Activated CD4-positive, alpha-beta T cell treated with anti-CD3 and anti-CD28 coated beads for 48 hours (primary cell): ENCODE measurements around the gene KDM4B.
"Not testable (repeated sequence)": the region's sequence is repeated elsewhere in the genome, so short reads cannot be mapped to it uniquely, and the experiment has no call there.

Experiments
- DNase-seq: peaks from one replicate; pipeline ENCODE4 v3.0.0-alpha.2; 2020

The KDM4B gene

DNA sequence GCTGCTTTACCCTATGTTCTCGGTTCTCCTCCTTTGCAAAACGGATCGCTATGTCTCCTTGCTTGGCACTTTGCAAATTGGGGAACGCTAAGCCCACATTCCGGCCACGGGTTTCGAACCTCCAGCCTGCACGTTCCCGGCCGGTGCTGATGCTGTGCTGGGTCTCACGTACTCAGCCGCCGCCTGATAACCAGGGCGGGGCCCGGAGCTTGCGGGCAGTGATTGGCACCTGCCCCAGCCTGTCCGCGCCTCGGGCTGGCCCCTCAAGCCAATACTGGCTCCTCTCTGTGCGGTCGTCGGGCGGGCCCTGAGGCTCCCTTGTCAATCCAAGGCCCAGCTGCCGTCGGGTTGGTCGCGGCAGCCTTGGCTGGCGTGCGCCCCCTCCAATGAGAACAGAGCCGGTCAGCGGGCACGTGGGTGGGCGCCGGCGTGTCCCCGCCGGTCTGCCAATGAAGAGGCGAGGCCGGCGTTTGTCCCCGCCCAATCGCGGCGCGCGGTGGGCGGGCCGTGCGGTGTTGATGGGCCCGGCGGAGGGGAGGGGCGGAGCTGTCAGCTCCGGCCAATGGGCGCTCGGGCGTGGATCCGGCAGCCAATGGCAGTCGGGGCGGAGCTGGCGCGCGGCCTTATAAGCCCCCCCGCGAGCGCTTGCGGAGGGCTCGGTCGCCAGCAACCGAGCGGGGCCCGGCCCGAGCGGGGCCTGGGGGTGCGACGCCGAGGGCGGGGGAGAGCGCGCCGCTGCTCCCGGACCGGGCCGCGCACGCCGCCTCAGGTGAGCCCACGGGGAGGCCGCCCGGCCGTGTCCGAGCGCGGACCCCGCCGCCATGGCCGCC, at the start of gene KDM4B:
Gene KDM4B, plus strand, starts transcription at position 652 of the 830 bp plus-strand sequence. CDS start 63,778 bp downstream, outside the sequence.
- peak; percentile 99 for DNase-seq

DNA sequence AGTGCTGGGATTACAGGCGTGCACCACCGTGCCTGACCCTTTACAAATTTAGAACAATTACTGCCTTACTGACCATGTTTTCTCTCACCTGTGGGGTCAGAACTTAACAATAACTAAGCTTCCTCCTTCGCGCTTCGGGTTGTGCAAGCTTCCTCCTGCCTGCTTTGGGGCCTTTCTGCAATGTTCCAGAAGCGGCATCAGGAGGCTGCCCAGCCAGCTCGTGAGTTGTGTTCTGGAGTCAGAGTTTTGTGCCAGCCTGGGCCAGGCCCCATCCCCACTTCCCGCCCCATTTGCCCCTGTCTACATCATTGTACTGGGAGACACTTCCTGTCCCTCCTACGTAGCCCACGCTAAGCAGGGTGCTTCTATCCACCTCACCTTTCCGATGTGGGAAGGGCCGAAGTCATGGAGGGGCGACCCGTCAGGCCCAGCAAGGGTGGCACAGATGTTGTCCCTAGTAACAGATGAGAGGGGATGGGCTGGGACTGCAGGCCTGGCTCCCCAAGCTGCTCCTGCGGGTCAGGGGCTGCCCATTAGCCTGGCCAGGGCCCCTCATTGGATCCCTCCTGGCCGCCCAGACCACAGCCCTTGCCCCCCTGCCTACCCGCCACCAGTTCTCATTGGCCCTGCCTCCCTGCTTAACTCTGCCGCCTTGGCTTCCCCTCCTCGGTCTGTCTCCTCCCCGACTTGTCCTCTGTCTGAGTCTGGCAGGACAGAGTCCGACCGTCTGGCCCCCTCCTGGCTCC, 46.2 kb upstream of the KDM4B start:
- DNase-seq: no peak

DNA sequence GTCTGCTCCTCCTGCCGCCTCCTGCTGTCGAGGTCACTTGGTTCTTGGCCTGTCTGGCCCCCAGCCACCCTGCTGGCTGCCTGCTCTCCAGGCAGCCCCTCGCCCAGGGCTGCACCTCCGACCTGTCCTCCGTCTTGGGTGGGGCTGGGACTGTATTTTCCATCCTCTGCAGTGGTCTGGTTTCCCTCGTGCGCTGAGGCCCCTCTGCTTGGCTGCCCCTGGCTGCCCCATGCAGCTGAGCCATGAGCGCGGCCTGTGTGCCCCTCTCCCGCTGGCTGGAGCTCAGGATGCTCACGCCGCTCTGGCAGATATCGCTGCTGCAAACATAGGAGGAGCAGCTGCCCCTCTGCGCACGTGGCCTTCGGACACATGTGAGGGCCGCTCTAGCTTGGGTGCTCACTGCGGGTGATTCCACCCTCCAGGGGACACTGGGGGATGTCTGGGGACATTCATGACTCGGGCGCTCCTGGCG, 45.6 kb upstream of the KDM4B start:
- DNase-seq: no peak

DNA sequence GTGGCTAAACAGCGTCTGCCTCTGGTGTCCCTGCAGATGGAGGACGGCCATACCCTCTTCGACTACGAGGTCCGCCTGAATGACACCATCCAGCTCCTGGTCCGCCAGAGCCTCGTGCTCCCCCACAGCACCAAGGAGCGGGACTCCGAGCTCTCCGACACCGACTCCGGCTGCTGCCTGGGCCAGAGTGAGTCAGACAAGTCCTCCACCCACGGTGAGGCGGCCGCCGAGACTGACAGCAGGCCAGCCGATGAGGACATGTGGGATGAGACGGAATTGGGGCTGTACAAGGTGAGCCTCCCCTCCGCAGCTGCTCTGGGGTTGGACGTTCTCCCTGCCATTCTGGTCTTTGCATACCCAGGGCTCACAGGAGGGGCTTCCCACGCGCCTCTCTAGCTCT, 39.7 kb upstream of the KDM4B start:
- DNase-seq: no peak

GRCh38 chr19:4930664-4931063, 38.2 kb upstream of the KDM4B start:
- no peak for DNase-seq

GRCh38 chr19:4932711-4933110, 36.2 kb upstream of the KDM4B start:
- DNase-seq: no peak

- DNase-seq: no peak
Observed at GRCh38 chr19:4933528-4933927, 35.4 kb upstream of the KDM4B start.

DNA sequence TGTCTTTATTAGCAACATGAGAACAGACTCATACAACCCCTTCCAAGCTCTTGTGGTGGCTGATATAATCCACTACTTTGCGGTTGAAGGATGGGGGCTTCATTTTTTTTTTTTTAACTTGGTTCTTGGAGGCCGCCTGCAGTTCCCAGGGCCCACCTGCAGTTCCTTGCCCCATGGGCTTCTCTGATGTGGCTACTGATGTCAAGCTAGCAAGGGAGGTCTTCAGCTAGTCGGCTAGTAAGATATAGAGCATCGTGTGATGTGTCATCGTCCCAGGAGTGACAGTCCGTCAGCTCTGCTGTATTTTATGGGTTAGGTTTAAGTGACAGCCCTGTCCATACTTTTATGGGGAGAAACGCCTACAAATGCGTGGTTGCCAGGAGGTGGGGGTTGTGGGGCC, 33.5 kb upstream of the KDM4B start:
- no peak for DNase-seq

- no peak for DNase-seq
Observed at GRCh38 chr19:4937060-4937459, 31.9 kb upstream of the KDM4B start.

DNA sequence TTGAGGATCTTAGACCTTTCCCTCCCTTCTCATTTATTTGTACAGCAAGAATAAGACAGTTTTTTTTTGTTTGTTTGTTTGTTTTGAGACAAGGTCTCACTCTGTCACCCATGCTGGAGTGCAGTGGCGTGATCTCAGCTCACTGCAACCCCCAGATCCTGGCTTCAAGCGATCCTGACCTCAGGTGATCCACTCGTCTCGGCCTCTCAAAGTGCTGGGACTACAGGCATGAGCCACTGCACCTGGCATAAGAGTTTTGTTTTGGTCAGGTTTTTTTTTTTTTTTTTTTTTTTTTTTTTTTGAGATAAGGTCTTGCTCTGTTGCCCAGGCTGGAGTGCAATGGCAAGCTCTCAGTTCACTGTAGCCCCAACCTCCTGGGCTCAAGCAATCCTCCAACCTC, 30.5 kb upstream of the KDM4B start:
- DNase-seq: not testable (repeated sequence)

DNA sequence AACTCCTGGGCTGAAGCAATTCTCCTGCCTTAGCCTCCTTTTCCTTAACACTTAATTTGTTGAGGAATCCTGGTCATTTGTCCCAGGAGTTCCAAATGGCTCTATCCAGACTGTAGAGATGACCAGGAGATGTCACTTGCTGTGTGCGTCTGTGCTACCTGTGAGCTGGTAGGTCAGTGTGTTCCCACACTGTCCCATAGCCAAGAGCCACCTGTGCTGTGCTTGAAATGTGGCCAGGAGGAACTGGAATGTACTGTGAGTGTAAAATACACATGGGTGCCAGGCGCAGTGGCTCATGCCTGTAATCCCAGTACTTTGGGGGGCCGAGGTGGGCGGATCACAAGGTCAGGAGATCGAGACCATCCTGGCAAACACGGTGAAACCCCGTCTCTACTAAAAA, 29.4 kb upstream of the KDM4B start:
- DNase-seq: no peak

DNA sequence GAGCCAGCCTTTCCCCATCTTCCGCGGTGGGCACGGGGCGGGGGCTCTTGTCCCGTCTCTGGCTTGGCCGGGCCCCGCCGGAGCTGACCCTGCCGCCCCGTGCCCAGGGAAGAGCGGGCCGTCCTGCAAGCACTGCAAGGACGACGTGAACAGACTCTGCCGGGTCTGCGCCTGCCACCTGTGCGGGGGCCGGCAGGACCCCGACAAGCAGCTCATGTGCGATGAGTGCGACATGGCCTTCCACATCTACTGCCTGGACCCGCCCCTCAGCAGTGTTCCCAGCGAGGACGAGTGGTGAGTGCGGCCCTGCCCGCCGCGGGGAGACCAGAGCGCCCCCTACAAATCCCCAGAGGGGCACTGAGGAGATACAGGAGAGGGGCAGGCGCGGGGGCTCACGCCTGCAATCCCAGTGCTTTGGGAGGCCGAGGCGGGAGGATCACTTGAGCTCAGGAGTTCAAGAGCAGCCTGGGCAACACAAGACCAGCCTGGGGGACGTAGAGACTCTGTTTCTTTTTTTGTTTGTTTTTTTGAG, 27.2 kb upstream of the KDM4B start:
- not testable (repeated sequence) for DNase-seq

- DNase-seq: not testable (repeated sequence)
Observed at GRCh38 chr19:4950650-4951049, 18.3 kb upstream of the KDM4B start.

- DNase-seq: no peak
Observed at GRCh38 chr19:4951656-4952055, 17.3 kb upstream of the KDM4B start.

DNA sequence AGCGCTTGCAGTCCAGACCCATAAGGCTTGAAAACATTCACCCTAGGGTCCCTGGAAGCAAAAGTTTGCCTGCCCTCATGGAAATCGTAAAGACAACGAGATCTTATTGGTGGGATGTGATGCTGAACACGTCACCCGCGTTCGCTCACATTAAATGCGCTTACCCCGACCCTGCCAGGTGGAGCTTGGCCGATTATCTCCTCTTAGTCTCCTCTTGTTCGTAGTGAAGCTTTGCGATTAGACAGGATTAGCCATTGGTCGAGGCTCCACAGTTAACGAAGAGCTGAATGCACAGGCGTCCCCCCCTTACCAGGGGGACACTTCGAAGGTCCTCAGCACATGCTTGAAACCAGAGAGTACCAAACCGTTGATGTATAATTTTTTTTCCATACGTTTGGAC, 16.0 kb upstream of the KDM4B start:
- DNase-seq: no peak

DNA sequence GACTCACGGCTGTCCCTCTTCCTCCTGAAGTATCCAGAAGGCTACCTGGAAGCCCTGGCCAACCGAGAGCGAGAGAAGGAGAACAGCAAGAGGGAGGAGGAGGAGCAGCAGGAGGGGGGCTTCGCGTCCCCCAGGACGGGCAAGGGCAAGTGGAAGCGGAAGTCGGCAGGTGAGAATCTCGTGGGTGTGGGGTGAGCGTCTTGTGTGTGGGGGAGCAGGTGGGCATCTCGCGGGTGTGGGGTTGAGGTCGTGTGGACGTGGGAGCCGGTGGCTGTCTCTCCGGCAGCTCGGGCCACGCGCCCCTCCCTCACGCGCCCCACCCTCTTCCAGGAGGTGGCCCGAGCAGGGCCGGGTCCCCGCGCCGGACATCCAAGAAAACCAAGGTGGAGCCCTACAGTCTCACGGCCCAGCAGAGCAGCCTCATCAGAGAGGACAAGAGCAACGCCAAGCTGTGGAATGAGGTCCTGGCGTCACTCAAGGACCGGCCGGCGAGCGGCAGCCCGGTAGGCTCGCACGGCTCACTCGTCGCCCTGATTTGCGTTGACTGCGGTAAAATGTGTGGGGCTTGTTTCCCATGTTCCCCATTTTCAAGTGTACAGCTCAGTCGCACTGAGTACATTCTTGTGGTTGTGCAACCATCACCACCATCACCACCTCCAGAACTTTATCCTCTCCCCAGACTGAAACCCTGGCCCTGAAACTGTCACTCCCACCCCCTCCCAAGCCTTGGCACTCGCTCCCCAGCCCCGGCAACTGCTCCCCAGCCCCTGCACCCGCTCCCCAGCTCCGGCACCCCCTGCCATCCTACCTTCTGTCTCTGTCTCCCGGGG, 14.4 kb upstream of the KDM4B start:
- not testable (repeated sequence) for DNase-seq

GRCh38 chr19:4955274-4955673, 13.6 kb upstream of the KDM4B start:
- no peak for DNase-seq

DNA sequence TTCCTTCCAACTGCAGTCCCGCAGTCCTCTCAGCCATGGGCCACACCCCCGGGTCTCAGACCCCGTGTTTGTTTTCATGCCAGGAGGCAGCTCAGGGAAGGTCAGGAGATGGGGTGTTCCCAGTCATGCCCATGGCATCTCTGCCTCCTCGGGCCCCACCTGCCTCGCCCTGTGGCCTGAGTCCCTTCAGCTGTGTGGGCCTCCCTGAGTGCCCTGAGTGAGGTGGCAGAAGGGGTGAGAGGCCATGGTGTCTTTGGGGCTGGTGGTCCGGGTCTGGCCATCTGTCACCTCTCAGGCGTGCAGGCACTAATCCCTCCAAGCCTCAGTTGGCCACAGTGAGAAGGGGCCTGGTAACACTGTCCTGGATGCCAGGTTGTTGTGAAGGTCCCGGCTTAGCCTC, 10.9 kb upstream of the KDM4B start:
- DNase-seq: no peak

DNA sequence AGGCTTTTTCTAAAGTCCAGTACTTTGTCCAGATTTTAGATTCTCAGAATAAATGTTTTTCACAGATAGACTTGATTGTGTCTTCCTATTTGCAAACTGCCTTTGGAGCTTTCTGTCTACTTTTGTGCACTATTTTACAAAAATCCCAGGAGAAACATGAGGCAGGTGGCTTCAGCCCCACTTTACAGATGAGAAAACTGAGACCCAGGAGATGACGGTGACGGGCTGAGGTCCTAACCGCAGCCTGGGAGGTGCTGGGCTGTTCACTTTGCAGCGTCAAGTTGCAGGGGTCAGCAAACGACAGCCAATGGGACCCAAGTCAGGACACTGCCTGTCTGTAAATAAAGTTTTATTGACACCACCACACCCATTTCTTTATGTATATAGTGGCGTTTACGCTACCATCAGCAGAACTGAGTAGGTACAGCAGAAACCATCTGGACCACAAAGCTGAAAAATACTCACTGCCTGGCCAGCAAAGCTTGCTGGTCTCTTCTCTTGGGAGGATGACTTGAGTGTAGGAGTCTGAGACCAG, 6.8 kb upstream of the KDM4B start:
- DNase-seq: no peak

GRCh38 chr19:4965061-4965460, 3.9 kb upstream of the KDM4B start:
- no peak for DNase-seq

DNA sequence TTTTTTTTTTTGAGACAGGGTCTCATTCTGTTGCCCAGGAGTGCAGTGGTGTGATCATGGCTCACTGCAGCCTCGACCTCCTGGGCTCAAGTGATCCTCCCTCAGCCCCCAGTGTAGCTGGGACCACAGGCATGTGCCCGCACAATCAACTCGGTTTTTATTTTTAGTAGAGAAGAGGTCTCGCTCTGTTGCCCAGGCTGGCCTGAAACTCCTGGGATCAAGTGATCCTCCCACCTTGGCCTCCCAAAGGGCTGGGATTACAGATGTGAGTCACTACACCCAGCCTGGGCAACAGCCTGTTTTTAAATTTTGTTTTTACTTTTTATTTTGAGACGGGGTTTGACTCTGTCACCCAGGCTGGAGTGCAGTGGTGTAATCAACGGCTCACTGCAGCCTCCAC, 2.3 kb upstream of the KDM4B start:
- no peak for DNase-seq

- no peak for DNase-seq
Observed at GRCh38 chr19:4967738-4968461, 1.0 kb upstream of the KDM4B start.
